ENCODE measurements around the gene LMX1B.

Gene LMX1B

DNA sequence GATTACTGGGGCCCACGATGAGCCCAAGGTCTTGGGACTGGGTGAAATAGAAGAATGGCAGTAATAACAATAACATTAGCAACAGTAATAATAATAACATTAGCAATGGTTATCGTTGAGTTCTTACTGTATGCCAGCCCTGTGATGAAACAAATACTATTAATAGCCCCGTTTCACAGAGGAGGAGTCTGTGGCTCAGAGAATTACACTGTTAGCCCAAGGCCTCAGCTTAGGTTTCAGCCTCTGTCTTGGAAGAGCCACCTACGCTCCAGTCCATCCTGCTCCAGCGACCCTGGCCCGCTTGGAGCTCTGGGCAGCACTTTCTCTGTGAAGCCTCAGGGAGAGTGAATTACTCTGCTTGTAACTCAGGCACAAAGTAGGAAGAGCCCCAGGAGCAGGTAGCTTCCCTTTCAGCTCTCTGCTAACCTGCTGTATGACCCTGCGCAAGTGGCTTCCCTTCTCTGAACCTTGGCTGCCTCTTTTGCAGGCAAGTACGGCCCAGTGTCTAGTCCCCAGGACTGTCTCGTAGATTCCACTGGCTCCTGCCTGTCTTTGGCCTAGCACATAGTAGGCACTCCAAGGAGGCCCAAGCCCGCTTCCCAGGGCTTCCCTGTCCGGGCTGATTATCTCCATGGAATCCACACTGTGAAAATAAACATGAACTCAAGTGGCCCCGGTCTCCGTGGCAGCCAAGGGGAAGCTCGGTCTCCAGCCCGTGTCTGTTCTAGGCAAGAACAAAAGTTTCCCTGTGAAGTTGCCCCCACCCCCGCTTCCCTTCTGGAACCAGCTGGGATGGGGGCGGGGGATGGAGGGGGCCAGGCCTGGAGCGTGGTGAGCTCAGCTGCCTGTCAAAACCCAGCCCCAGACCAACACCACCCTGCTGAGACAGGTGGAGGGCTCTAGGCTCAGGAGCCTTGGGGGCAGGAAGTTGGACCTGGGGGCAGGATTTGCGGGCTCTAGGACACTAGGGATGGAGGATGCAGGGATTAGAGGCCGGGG, 26.2 kb upstream of the LMX1B start (continued):
- TF ChIP-seq ZNF555 (tag by site-specific recombination; conservative IDR thresholded peaks at IDR 0.05) (no peak), ZNF214 (tag by site-specific recombination; IDR thresholded peaks at IDR 0.05; ENCODE audit: borderline replicate concordance) (no peak), ZSCAN30 (tag by site-specific recombination; IDR thresholded peaks at IDR 0.05) (no peak), ZNF221 (tag by site-specific recombination; IDR thresholded peaks at IDR 0.05; ENCODE audit: borderline replicate concordance) (no peak), SETDB1 (IDR thresholded peaks at IDR 0.05; ENCODE audit: insufficient read length, low read length) (peak; percentile 14), ZNF76 (tag by site-specific recombination; IDR thresholded peaks at IDR 0.05; ENCODE audit: borderline replicate concordance, low read depth) (no peak), ZNF350 (tag by site-specific recombination; IDR thresholded peaks at IDR 0.05) (no peak), FEZF1 (tag by site-specific recombination; IDR thresholded peaks at IDR 0.05) (no peak), ZNF658 (tag by site-specific recombination; IDR thresholded peaks at IDR 0.05) (no peak), ZNF549 (tag by site-specific recombination; IDR thresholded peaks at IDR 0.05) (no peak), ZNF239 (tag by site-specific recombination; IDR thresholded peaks at IDR 0.05) (no peak), ZNF138 (tag by site-specific recombination; IDR thresholded peaks at IDR 0.05; ENCODE audit: borderline replicate concordance) (no peak), TRIM28 (IDR thresholded peaks at IDR 0.05; ENCODE audit: borderline replicate concordance, low read length) (peak; percentile 79), KLF1 (tag by site-specific recombination; IDR thresholded peaks at IDR 0.05) (no peak), ZBTB20 (tag by site-specific recombination; IDR thresholded peaks at IDR 0.05) (no peak), ZNF140 (tag by site-specific recombination; IDR thresholded peaks at IDR 0.05) (no peak), ZNF530 (tag by site-specific recombination; IDR thresholded peaks at IDR 0.05; ENCODE audit: low read depth) (no peak), SP3 (tag by site-specific recombination; IDR thresholded peaks at IDR 0.05) (no peak), BCL11A (tag by site-specific recombination; IDR thresholded peaks at IDR 0.05; ENCODE audit: low read depth) (no peak), EGR2 (tag by site-specific recombination; IDR thresholded peaks at IDR 0.05; ENCODE audit: low read depth) (peak; percentile 42; the same call in 1 of the 2 replicates)
- TF ChIP-seq, protein P1, sequence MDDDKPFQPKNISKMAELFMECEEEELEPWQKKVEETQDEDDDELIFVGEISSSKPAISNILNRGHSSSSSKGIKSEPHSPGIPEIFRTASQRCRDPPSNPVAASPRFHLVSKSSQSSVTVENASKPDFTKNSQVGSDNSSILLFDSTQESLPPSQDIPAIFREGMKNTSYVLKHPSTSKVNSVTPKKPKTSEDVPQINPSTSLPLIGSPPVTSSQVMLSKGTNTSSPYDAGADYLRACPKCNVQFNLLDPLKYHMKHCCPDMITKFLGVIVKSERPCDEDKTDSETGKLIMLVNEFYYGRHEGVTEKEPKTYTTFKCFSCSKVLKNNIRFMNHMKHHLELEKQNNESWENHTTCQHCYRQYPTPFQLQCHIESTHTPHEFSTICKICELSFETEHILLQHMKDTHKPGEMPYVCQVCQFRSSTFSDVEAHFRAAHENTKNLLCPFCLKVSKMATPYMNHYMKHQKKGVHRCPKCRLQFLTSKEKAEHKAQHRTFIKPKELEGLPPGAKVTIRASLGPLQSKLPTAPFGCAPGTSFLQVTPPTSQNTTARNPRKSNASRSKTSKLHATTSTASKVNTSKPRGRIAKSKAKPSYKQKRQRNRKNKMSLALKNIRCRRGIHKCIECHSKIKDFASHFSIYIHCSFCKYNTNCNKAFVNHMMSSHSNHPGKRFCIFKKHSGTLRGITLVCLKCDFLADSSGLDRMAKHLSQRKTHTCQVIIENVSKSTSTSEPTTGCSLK (tag by site-specific recombination; IDR thresholded peaks at IDR 0.05), result no peak
- TF ChIP-seq, protein P2, sequence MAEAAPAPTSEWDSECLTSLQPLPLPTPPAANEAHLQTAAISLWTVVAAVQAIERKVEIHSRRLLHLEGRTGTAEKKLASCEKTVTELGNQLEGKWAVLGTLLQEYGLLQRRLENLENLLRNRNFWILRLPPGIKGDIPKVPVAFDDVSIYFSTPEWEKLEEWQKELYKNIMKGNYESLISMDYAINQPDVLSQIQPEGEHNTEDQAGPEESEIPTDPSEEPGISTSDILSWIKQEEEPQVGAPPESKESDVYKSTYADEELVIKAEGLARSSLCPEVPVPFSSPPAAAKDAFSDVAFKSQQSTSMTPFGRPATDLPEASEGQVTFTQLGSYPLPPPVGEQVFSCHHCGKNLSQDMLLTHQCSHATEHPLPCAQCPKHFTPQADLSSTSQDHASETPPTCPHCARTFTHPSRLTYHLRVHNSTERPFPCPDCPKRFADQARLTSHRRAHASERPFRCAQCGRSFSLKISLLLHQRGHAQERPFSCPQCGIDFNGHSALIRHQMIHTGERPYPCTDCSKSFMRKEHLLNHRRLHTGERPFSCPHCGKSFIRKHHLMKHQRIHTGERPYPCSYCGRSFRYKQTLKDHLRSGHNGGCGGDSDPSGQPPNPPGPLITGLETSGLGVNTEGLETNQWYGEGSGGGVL (tag by site-specific recombination; IDR thresholded peaks at IDR 0.05), result peak; percentile 41; the same call in 1 of the 2 replicates
- TF ChIP-seq, protein P3, sequence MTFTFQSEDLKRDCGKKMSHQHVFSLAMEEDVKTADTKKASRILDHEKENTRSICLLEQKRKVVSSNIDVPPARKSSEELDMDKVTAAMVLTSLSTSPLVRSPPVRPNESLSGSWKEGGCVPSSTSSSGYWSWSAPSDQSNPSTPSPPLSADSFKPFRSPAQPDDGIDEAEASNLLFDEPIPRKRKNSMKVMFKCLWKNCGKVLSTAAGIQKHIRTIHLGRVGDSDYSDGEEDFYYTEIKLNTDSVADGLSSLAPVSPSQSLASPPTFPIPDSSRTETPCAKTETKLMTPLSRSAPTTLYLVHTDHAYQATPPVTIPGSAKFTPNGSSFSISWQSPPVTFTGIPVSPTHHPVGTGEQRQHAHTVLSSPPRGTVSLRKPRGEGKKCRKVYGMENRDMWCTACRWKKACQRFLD (tag by site-specific recombination; IDR thresholded peaks at IDR 0.05), result no peak
- TF ChIP-seq, protein P4, sequence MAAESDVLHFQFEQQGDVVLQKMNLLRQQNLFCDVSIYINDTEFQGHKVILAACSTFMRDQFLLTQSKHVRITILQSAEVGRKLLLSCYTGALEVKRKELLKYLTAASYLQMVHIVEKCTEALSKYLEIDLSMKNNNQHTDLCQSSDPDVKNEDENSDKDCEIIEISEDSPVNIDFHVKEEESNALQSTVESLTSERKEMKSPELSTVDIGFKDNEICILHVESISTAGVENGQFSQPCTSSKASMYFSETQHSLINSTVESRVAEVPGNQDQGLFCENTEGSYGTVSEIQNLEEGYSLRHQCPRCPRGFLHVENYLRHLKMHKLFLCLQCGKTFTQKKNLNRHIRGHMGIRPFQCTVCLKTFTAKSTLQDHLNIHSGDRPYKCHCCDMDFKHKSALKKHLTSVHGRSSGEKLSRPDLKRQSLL (tag by site-specific recombination; IDR thresholded peaks at IDR 0.05), result peak; percentile 56; the same call in 1 of the 2 replicates
- TF ChIP-seq, protein P5, sequence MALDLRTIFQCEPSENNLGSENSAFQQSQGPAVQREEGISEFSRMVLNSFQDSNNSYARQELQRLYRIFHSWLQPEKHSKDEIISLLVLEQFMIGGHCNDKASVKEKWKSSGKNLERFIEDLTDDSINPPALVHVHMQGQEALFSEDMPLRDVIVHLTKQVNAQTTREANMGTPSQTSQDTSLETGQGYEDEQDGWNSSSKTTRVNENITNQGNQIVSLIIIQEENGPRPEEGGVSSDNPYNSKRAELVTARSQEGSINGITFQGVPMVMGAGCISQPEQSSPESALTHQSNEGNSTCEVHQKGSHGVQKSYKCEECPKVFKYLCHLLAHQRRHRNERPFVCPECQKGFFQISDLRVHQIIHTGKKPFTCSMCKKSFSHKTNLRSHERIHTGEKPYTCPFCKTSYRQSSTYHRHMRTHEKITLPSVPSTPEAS (tag by site-specific recombination; IDR thresholded peaks at IDR 0.05), result no peak

Data from HEK293 (cell line).